Activated T-cell treated with anti-CD3 and anti-CD28 coated beads for 4 hours (primary cell): ENCODE results near the gene THADA.
"Not testable (repeated sequence)": the region's sequence is repeated elsewhere in the genome, so short reads cannot be mapped to it uniquely, and the experiment has no call there.

Experiments
- DNase-seq: peaks from one replicate; pipeline ENCODE4 v3.0.0-alpha.2; 2020

The THADA gene

GRCh38 chr2:43595603-43596412 is at the start of gene THADA:
THADA (minus strand) TSS chr2:43596038; CDS start chr2:43592392, 3,646 bp downstream.
- peak; percentile 97 for DNase-seq

GRCh38 chr2:43643680-43644079 is 47.8 kb upstream of the THADA start:
- DNase-seq: no peak

- DNase-seq: no peak
These were observed 46.5 kb upstream of the THADA start for GRCh38 chr2:43642363-43642762.

- DNase-seq: peak; percentile 84
These were observed 41.4 kb upstream of the THADA start, which contains the start of gene PLEKHH2 for GRCh38 chr2:43637030-43637803. PLEKHH2 (plus strand) TSS chr2:43637260; CDS start chr2:43644674, 7,414 bp downstream.

GRCh38 chr2:43636621-43637020 is 40.8 kb upstream of the THADA start:
- DNase-seq: no peak

GRCh38 chr2:43636153-43636552 is 40.3 kb upstream of the THADA start:
- not testable (repeated sequence) for DNase-seq

- DNase-seq: no peak
These were observed 38.9 kb upstream of the THADA start for GRCh38 chr2:43634604-43635306.

- DNase-seq: no peak
These were observed 35.9 kb upstream of the THADA start for GRCh38 chr2:43631618-43632317.

GRCh38 chr2:43622931-43623451 is 27.2 kb upstream of the THADA start:
- no peak for DNase-seq

- DNase-seq: no peak
These were observed 23.7 kb upstream of the THADA start for GRCh38 chr2:43619511-43619910.

- DNase-seq: no peak
These were observed 21.3 kb upstream of the THADA start for GRCh38 chr2:43616967-43617680.

- no peak for DNase-seq
These were observed 17.1 kb upstream of the THADA start for GRCh38 chr2:43612944-43613343.

- peak; percentile 70 for DNase-seq
These were observed 16.4 kb upstream of the THADA start for GRCh38 chr2:43611987-43612894.

GRCh38 chr2:43610361-43610760 is 14.5 kb upstream of the THADA start:
- no peak for DNase-seq

- peak; percentile 7 for DNase-seq
These were observed 13.6 kb upstream of the THADA start for GRCh38 chr2:43609290-43609918.

GRCh38 chr2:43605851-43606250 is 10.0 kb upstream of the THADA start:
- DNase-seq: no peak

- DNase-seq: no peak
These were observed 9.3 kb upstream of the THADA start for GRCh38 chr2:43605079-43605655.

GRCh38 chr2:43604674-43605073 is 8.8 kb upstream of the THADA start:
- no peak for DNase-seq

GRCh38 chr2:43600596-43600995 is 4.8 kb upstream of the THADA start:
- not testable (repeated sequence) for DNase-seq

- no peak for DNase-seq
These were observed 963 bp downstream of the THADA start for GRCh38 chr2:43594875-43595274.
